ENCODE measurements around the gene CAPZB. TPM values are rescaled to one million over a fixed set of nuclear protein-coding genes. Genes with fewer than 3 reads are reported as not detected.

The CAPZB gene
- polyA plus RNA-seq, 1 of the 3 experiments (the other 2 are of a cell fraction) = 122 TPM

DNA sequence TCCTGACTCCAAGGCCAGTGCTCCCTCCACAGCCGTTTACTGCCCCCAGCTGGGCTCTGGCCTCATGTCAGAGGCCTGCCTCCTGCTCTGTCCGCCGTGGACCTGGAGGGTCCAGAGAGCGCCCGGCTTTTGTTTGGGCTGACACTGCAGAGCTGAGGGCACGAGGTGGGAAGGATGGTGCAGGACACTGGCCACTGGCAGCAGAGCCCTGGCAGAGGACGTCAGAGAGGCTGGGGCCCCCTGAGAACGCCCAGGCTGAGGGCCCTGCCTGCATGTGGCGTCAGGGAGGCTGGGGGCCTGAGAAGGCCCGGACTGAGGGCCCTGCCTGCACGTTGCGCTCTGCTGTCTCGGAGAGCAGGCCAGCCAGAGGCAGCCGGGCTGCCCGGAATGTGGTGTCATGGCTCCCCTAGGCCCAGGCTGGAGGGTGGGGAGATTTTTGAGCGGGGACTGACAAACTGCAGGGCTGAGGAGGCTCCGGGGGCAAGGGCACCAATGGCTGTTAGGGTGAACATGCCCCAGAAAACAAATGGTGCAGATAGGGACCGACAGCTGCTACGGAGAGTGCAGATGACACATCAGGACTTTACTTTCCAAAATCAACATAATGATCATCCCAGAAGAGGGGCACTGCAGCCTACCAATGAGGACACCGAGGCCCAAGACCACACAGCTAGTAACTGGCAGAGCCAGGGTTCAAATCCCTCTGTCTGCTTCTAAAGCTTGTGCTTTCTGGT, 141.6 kb downstream of the CAPZB start:
- Histone ChIP-seq H4K20me1 (ENCODE audit: insufficient read depth) (peaks cover 10% of the 10 kb centered on the region; the same call in 1 of the 2 replicates), H3K4me2 (no peak overlapping the region), H3K27me3 (ENCODE audit: insufficient read depth) (no peaks in the 10 kb centered on the region), H3K9me3 (no peaks in the 10 kb centered on the region), H2AFZ (ENCODE audit: low read depth) (no peak overlapping the region), H3K27ac (ENCODE audit: low read depth in 2 of 2, low read length in 1 of 2) (peak overlapping the region in 1 of 2 experiments; percentile 85; a peak in 1 of 4 replicates), H3K36me3 (replicated peaks in 1 of 2; ENCODE audit: control insufficient read depth in 1 of 2, insufficient read depth in 2 of 2, low read length in 1 of 2) (peaks cover 11 to 57% of the 10 kb centered on the region in 2 experiments), H3K79me2 (ENCODE audit: insufficient read depth) (peaks cover 6% of the 10 kb centered on the region; the same call in 1 of the 2 replicates), H3K9me2 (no peaks in the 10 kb centered on the region), H3F3A (replicated peaks; ENCODE audit: insufficient read depth) (no peaks in the 10 kb centered on the region), H3K4me1 (ENCODE audit: control insufficient read depth in 1 of 2, insufficient read depth in 2 of 2, low read depth in 1 of 2, low read length in 1 of 2) (peaks cover 0 to 71% of the 10 kb centered on the region in 2 experiments; a peak in 2 of 4 replicates), H3K9ac (no peak overlapping the region), H3K4me3 (ENCODE audit: low read depth in 2 of 2, low read length in 1 of 2) (no peak overlapping the region)
- DNase-seq = no peak
- no peak for TF ChIP-seq RAD21 (IDR thresholded peaks at IDR 0.05; ENCODE audit: low read length)
- TF ChIP-seq FOXJ3 (CRISPR knock-in tag; IDR thresholded peaks at IDR 0.05) = no peak
- no peak for TF ChIP-seq RXRA (IDR thresholded peaks at IDR 0.05; ENCODE audit: borderline replicate concordance, low read depth)
- no peak for TF ChIP-seq MEF2A (IDR thresholded peaks at IDR 0.05; ENCODE audit: borderline replicate concordance, low read depth)
- TF ChIP-seq, protein P1, sequence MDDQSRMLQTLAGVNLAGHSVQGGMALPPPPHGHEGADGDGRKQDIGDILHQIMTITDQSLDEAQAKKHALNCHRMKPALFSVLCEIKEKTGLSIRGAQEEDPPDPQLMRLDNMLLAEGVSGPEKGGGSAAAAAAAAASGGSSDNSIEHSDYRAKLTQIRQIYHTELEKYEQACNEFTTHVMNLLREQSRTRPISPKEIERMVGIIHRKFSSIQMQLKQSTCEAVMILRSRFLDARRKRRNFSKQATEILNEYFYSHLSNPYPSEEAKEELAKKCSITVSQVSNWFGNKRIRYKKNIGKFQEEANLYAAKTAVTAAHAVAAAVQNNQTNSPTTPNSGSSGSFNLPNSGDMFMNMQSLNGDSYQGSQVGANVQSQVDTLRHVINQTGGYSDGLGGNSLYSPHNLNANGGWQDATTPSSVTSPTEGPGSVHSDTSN (IDR thresholded peaks at IDR 0.05) = no peak
- TF ChIP-seq YY1 (IDR thresholded peaks at IDR 0.05; ENCODE audit: low read depth) = no peak
- no peak for TF ChIP-seq TEAD4 (IDR thresholded peaks at IDR 0.05; ENCODE audit: borderline replicate concordance, insufficient read depth)
- TF ChIP-seq RCOR1 (IDR thresholded peaks at IDR 0.05; ENCODE audit: low read length) = no peak
- TF ChIP-seq, protein P2, sequence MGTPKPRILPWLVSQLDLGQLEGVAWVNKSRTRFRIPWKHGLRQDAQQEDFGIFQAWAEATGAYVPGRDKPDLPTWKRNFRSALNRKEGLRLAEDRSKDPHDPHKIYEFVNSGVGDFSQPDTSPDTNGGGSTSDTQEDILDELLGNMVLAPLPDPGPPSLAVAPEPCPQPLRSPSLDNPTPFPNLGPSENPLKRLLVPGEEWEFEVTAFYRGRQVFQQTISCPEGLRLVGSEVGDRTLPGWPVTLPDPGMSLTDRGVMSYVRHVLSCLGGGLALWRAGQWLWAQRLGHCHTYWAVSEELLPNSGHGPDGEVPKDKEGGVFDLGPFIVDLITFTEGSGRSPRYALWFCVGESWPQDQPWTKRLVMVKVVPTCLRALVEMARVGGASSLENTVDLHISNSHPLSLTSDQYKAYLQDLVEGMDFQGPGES (IDR thresholded peaks at IDR 0.05; ENCODE audit: low read depth, low read length) = no peak
- no peak for TF ChIP-seq TAF1 (IDR thresholded peaks at IDR 0.05; ENCODE audit: borderline replicate concordance, low read depth, low read length)
- TF ChIP-seq NFIC (IDR thresholded peaks at IDR 0.05; ENCODE audit: borderline replicate concordance) = no peak
- no peak for TF ChIP-seq JUND (IDR thresholded peaks at IDR 0.05)
- TF ChIP-seq, protein P3, sequence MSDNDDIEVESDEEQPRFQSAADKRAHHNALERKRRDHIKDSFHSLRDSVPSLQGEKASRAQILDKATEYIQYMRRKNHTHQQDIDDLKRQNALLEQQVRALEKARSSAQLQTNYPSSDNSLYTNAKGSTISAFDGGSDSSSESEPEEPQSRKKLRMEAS (IDR thresholded peaks at IDR 0.05; ENCODE audit: low read depth) = no peak
- no peak for TF ChIP-seq FOXM1 (IDR thresholded peaks at IDR 0.05; ENCODE audit: low read depth)
- ChIA-PET POLR2A (no interaction called here), CTCF (interaction anchor here (0.7 to 13.7 kb wide), 29 partner anchors 9 to 436 kb away, joined by 3 to 235 read pairs (median 7); partner anchors contain the start of gene NBL1)
- WGBS (ENCODE audit: low lambda C conversion rate) = 91% methylated on average over 11 of the region's 20 CpGs

Measured in SK-N-SH (cell line).